Mononuclear cell (primary cell): ENCODE results near the gene TLN1. TPM values are rescaled to one million over a fixed set of nuclear protein-coding genes. Genes with fewer than 3 reads are reported as not detected.

Source experiments
- H3K27me3 ChIP-seq: 2 replicates; pipeline ENCODE4 v1.6.0; 2011; ENCODE audit warnings: low read length, control low read depth; ENCODE audit not compliant: insufficient read depth
- H3K4me1 ChIP-seq: 2 replicates; pipeline ENCODE4 v1.5.1; 2011; ENCODE audit warnings: mild to moderate bottlenecking, low read length, control low read depth; ENCODE audit not compliant: insufficient read depth
- H3K4me3 ChIP-seq: 2 replicates; pipeline ENCODE4 v1.5.1; 2011; ENCODE audit warnings: mild to moderate bottlenecking, low read length, moderate library complexity
- H3K9me3 ChIP-seq: 2 replicates; pipeline ENCODE4 v1.5.1; 2011; ENCODE audit warnings: low read depth, mild to moderate bottlenecking, control low read depth, low read length
- total RNA-seq: library from RNA; depleted of rRNA; stranded (reverse); fragments of >200 nt; gene quantifications from one replicate; pipeline ENCODE4 v1.2.3, GENCODE V29; 2012

TLN1 gene
- total RNA-seq, 1 donor = 195 TPM

DNA sequence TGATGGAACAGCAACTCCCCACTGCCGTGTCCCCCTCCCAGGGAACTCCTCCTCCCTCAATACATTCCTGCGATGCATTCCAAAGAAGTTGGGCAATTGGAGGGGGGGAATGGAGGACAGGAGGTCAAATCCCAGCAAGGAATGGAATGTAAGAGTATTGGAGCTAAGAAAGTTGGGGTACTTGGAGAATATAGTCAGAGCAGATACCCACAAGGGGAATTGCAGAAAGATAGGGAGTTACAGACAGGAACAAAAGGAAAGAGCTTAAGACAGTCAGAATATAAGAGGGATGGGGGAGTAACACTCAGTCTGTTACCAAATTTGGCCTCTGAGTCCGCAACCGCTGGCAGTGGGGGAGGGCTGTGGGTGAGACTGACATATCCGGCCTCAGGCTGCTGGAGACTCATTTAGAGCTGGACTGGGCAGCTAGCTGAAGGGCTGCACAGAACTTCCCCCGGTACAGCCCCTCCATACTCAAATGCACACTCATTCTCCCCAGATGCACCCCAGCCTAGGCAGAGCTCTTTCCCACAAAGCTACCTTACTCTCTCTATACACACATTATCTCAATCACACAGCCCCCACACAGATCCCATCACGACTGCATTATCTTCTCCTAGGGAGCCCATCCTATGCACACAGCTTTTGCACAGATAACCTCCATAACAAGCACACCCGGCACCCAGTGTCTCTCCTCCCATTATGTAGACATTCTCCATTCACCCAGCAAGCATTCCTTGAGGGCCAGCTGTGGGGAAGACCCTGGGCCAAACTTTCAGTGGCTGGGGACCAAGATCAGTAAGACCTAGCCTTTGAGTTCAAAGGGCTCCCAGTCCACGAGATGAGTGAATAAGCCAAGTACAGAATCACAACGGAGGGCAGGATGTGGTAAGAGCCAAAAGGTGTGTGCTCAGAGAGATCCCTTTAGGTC lies 3.7 kb downstream of the TLN1 start:
- Histone ChIP-seq H3K9me3 (no peaks in the 10 kb centered on the region), H3K27me3 (no peaks in the 10 kb centered on the region), H3K4me1 (peaks cover 60% of the 10 kb centered on the region), H3K4me3 (peak overlapping the region; percentile 13)

DNA sequence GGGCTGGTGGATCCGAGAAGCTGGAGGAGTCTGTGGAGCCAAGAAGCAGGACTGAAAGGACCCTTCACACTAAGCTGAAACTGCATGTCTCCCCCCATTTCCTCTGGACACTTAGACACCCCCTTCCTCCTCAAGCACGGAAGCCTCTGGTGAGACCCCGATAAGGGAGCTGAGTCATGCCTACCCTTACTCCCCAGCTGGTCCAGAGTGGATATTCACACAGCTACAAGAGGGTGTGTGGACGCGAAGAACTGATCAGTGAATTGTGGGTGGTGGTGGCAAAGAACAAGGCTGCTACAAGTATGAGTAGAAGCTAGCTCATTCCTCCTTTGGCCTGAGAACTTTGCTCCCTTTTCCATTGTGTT lies 4.3 kb downstream of the TLN1 start:
- H3K4me1 ChIP-seq = peaks cover 54% of the 10 kb centered on the region
- peak overlapping the region; percentile 13 for H3K4me3 ChIP-seq

DNA sequence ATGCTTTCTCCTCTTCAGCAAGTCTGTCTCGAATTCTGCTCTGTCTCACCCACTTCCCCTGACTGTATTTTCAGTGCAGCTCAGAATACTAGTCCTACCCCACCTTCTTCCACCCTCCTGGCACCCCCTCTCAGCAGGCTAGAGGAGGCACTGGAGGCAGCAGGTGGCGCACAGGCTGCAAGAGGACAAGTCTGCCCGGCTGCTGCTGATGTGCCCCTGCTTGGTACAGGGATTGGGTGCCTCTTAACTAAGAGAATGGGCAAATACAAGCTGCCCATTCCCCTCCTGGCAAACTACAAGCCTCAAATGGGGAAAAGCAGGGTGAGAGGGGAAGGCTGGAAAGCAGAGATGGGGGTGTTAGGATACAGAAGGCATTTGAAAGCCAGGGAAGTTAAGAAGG lies 5.1 kb downstream of the TLN1 start:
- Histone ChIP-seq H3K4me1 (peaks cover 53% of the 10 kb centered on the region), H3K4me3 (no peak overlapping the region), H3K27me3 (no peaks in the 10 kb centered on the region), H3K9me3 (no peaks in the 10 kb centered on the region)

More for the DNA sequence above, 4.3 kb downstream of the TLN1 start:
- Histone ChIP-seq H3K27me3 (no peaks in the 10 kb centered on the region), H3K9me3 (no peaks in the 10 kb centered on the region)

DNA sequence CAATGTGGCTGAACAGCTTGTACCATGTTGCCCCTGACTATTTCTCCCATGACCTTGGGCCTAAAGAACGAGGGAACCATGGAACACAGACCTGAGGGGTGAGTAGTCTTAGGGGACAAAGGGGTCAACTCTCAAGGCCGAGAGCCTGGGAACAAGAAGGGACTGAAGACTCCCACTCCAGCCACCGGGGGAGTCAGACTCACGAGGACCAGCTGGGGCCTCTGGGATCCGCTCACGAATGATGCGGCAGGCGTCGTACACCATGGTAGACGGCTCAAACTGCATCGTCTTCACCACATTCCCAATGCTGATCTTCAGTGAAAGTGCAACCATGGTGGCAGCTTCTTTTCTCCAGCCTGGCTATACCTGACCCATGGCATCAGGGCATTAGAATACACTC lies 6.6 kb downstream of the TLN1 start:
- H3K4me1 ChIP-seq = peaks cover 42% of the 10 kb centered on the region
- no peak overlapping the region for H3K4me3 ChIP-seq
- no peaks in the 10 kb centered on the region for H3K27me3 ChIP-seq
- no peaks in the 10 kb centered on the region for H3K9me3 ChIP-seq

- Histone ChIP-seq H3K4me3 (no peak overlapping the region), H3K4me1 (peaks cover 35% of the 10 kb centered on the region), H3K27me3 (no peaks in the 10 kb centered on the region), H3K9me3 (no peaks in the 10 kb centered on the region)
Measured at GRCh38 chr9:35723908-35724307, 8.1 kb downstream of the TLN1 start.

- H3K9me3 ChIP-seq = no peaks in the 10 kb centered on the region
- no peaks in the 10 kb centered on the region for H3K27me3 ChIP-seq
- H3K4me3 ChIP-seq = no peak overlapping the region
- H3K4me1 ChIP-seq = peaks cover 34% of the 10 kb centered on the region
Measured at GRCh38 chr9:35723426-35723825, 8.6 kb downstream of the TLN1 start.

DNA sequence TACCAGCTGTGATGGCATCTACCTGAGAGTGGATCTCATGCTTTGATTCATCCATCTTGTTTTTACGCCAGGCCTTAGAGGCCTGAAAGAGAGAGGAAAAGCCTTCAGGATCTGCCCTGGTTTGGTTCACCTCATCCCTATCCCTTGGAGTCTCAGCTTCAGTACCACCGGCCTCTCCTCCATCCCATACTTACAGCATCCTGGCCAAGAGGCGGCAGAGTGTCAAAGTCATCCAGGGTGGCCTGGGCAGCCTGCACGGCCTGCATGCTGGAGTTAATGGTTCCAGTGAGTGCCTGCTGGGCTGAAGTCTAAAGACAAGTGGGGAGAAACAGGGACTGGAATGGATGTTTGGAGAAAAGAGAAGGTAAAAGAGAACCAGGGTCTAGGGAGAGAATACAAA lies 12.4 kb downstream of the TLN1 start:
- Histone ChIP-seq H3K4me3 (no peak overlapping the region), H3K9me3 (no peaks in the 10 kb centered on the region), H3K27me3 (no peaks in the 10 kb centered on the region), H3K4me1 (peaks cover 12% of the 10 kb centered on the region)

DNA sequence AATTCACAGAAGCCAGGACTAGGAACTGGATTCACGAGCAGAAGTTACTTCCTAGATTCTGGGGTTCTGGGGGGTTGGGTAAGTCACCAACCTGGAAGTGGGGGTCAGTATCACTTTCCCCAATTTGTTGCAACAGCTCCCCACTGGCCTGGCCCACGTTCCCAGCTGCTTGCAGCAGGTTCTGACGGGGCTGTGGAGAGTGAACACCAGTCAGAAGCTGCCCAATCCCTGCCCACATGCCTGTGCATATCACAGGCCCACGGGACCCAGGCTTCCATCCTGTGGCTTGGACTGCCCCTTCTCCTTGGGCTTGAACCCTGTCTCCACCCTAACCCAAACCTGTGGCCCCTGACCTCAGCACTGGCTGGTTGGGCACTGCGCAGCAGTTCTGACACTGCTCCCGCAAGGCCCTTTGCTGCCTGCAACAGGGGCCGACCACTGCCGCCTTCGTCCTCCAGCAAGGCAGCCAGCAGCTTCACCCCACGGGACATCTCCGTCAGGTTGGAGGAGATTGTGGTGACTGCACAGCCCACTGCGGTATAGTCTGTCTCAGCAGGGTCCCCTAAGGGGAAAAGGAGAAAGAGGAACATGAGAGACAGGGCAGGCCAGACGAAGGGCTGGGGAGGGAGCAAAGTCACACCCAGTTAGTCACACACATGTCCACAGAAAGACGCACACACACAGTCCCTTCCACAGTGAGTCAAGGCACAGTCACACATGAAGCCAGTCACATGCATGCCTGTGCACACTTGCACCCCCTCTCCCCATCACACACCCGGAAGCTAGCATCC lies 13.1 kb downstream of the TLN1 start:
- no peaks in the 10 kb centered on the region for H3K27me3 ChIP-seq
- H3K4me1 ChIP-seq = peaks cover 12% of the 10 kb centered on the region
- H3K9me3 ChIP-seq = no peaks in the 10 kb centered on the region
- no peak overlapping the region for H3K4me3 ChIP-seq

DNA sequence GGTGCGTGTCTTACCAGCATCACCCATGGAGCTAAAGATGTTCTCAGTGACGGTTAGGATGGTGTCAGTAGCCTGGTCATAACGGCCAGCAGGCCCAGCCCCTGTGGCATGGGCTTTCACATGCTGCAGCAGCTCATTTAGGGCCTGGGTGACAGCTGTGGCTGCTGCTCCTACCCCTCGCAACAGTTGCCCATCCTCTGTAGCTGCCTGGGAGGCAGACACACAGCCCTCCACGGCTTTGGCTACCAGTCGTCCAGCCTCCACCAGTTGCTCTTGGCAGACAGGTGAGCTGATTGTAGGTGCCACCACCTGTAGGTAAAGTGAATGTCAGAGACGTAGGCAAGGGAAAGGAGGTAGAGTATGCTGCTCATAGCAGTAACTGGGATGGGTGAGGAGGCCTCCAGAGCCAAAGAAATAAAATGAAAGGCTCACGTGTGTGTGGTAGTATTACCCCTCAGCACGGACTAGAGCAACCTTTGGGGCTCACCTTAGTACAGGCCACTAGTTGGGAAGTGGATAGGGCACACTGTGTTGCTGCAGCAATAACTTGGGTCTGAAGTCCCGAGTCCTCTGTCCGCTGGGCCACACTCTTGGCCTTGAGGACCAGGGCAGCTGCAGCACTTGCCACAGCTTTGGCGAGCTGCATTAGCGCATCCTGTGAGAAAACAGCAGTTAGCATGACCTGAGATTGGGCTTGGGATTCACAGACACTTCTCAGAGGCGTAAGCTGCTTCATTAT lies 14.7 kb downstream of the TLN1 start:
- Histone ChIP-seq H3K9me3 (no peaks in the 10 kb centered on the region), H3K27me3 (no peaks in the 10 kb centered on the region), H3K4me3 (no peak overlapping the region), H3K4me1 (peaks cover 12% of the 10 kb centered on the region)

DNA sequence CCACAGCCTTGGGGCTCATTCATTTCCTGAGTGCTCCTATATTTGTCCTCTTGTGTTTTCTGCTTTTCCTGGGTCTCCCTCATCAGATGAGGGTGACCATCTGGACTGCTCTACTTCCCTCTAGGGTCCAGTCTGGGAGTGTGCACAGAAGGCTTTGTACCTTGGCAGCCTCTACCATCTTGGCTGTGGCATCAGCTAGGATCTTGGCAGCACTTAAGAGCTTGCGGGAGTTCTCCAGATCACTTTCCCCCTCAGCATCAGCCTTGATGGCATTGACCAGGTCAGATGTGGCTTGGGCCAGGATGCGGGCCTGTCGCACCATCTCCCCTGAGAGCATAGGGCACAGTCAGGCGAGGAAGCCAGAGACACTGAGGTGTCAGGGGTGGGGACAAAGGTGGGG lies 15.8 kb downstream of the TLN1 start:
- H3K4me1 ChIP-seq = peaks cover 12% of the 10 kb centered on the region
- H3K27me3 ChIP-seq = no peaks in the 10 kb centered on the region
- H3K9me3 ChIP-seq = no peaks in the 10 kb centered on the region
- no peak overlapping the region for H3K4me3 ChIP-seq

DNA sequence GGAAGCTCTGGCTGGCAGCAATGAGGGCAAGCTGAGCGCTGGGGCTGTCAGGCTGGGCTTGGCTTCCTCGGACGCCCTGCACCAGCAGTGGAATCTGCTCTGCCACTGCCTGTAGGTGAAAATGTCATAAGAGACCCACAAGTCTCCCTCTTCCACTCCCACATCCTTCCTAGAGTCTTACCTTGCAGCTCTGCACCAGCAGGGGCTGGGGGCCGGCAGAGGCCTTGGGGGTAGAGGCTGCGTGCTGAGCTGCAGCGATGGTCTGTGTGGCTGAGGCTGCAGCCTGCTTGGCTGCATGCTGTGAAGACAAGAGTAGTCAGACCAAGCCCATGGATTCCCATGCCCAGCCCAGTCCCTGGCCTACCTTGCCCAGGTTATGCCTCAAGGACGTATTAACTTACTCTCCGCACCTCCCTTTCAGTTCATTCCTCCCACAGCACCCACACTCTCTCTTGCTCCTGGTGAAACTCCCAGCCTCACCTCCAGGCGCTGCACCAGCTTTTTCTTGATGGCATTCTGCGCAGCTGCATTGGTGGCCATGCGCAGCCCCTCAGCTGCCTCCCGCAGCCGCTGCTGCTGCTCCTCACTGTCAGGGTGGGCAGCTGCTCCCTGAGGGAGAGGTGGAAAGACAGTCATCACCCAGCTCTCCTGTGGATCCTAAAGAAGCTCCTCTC lies 17.3 kb downstream of the TLN1 start:
- peaks cover 11% of the 10 kb centered on the region for H3K4me1 ChIP-seq
- no peaks in the 10 kb centered on the region for H3K27me3 ChIP-seq
- H3K4me3 ChIP-seq = no peak overlapping the region
- H3K9me3 ChIP-seq = no peaks in the 10 kb centered on the region

GRCh38 chr9:35714123-35714522 lies 17.9 kb downstream of the TLN1 start:
- no peak overlapping the region for H3K4me3 ChIP-seq
- peaks cover 6% of the 10 kb centered on the region for H3K4me1 ChIP-seq
- no peaks in the 10 kb centered on the region for H3K9me3 ChIP-seq
- H3K27me3 ChIP-seq = no peaks in the 10 kb centered on the region

GRCh38 chr9:35713578-35713977 lies 18.4 kb downstream of the TLN1 start:
- no peak overlapping the region for H3K4me3 ChIP-seq
- peaks cover under 1% of the 10 kb centered on the region for H3K4me1 ChIP-seq
- H3K27me3 ChIP-seq = no peaks in the 10 kb centered on the region
- no peaks in the 10 kb centered on the region for H3K9me3 ChIP-seq

DNA sequence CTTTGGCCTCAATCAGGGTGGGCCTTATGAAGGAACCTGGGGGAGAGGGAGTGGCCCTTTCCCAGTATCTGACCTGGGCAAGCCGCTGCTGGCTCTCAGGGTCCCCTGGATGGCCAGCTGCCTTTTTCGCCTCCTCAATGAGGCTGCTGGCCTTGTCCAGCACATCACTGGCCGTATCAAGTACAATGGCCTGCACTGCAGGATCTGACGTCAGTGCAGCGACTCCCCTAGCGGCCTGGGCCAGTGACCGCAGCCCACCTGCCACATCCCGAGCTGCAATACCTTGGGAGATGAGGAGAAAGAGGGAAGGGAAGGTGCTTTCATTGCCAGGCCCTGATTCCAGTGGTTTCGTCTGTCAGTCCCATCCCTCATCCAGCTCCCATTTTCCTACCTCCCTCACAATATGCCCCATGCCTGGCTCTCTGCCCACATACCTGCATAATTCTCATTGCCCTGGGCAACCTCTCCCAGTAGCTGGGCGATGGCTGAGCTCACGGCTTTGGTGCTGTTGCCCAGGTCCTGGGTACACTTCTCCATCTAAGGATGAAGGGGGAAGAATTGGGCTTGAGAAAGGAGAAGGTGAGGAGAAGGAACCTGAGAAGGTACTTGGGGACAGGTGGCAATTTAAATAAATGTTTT lies 19.1 kb downstream of the TLN1 start:
- Histone ChIP-seq H3K9me3 (no peaks in the 10 kb centered on the region), H3K4me1 (no peaks in the 10 kb centered on the region), H3K27me3 (no peaks in the 10 kb centered on the region), H3K4me3 (no peak overlapping the region)
